ENCODE measurements around the gene SEC11C.

SEC11C gene

DNA sequence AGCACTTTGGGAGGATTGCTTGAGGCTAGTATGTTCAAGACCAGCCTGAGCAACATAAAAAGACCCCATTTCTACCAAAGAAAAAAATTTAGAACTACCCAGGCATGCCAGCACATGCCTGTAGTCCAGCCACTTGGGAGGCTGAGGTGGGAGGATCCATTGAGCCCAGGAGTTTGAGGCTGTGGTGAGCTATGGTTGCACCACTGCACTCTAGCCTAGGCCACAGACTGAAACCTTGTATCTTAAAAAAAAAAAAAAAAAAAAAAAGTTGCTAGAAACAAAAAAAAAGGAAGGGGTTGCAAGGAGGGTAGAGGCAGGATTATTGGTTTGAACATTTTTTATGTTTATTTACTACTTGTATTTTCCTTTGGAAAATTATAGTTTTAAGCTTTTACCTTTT is 4.8 kb downstream of the SEC11C start:
- DNase-seq (ENCODE audit: low read depth): no peak

DNA sequence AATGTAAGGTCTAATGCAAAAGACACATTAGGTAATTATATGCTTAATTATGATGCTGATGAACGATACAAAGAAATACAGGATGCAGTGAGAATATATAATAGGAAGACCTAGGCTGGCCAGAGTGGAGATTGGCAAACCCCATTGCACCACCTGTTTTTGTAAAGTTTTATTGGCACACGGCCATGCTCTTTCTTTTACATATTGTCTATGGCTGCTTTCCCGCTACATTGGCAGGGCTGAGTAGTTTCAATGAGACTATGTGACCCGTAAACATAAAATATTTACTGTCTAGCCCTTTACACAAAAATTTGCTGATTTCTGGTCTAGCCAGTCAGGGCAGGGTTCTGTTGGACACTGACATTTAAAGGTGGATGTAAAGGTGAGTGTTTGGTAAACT is 5.4 kb downstream of the SEC11C start:
- no peak for DNase-seq (ENCODE audit: low read depth)

DNA sequence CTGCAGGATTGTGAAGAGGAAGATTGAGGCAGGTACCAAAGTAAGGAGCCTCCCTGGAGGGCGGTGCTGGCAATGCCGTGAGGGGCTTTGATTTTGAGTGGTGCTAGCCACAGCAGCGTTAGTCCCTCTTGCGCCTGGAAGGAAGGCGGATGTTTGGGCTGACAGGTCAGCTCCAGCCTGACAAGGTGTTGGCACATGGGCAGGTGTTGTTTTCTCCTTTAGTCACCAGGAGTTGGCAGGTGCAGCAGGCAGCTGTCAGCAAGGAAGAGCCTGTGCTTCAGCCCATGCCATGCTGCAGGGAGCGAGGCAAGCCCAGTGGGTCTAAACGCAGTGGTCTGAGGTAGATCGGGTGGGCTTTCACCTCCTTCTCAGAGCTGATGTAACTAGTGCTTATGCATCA is 8.5 kb downstream of the SEC11C start:
- no peak for DNase-seq (ENCODE audit: low read depth)

DNA sequence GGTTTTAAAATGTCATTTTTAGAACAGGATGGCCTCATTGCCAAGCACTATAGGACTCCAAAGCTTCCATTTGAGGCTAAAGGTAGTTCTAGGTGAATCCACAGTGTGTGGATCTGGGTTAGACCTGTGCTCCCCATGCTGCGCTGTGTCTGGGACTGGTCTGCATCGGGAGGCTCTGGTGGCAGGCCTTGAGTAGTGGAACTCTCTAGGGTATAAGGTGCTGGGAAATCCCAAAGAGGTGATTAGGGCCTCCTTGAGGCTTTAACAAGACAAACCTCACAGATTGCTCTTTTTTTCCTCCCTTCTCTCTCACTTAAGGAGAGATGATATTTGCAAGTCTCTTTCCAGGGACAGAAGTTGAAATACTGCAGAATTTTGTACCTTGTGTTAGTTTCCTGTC is 9.3 kb downstream of the SEC11C start:
- DNase-seq (ENCODE audit: low read depth): no peak

DNA sequence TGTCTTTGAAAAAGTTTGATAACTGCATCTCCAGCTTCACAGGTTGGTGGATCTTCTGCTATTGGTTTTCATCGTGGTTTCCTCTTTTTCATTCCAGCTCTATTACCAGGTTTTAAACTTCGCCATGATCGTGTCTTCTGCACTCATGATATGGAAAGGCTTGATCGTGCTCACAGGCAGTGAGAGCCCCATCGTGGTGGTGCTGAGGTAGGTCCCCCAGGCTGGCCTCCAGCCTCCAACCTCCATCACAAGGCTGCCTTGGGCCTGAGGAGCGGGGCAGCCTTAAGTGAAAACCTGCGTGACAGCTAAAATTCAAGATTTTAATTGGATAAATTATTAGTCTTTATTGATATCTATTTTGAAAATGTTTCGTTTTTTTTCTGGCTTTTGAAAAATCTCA is 9.7 kb downstream of the SEC11C start:
- no peak for DNase-seq (ENCODE audit: low read depth)

DNA sequence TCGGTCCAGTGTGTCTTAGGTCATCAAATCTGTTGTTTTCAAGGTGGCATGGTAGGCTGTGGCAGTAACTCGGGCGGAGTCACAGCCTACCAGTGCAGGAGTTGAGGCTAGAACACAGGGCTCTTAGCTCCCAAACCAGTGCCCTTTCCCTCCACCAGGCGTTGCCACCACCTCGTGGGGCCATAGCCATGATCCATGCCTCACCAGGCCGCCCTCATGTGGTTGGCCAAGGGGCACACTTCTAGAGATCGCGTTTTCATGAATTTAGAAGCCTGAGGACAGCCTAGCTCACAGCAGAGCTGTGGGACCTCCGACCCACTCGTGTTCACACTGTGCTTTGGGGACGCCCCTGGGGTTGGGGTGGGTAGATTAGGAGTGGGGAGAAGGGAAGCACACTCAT is 10.6 kb downstream of the SEC11C start:
- no peak for DNase-seq (ENCODE audit: low read depth)

DNA sequence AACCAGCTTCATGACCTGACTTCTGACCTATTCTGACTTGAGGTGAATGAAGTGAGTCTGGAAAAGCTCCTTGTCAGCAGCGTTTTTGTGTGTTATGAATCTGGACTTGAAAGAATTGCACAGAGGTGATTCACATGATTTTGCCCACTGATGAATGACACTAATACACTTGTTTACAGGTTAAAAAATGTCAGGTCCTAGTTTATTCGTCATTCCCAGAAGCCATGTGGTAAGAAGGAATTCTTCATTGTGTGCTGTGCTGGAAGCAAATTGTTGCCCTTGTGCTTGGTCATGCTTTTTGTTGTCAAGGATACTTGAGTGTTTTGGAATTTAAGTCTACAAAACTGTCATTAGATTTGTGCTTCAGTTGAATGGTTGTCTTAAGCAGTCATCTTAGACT is 15.5 kb downstream of the SEC11C start:
- no peak for DNase-seq (ENCODE audit: low read depth)

DNA sequence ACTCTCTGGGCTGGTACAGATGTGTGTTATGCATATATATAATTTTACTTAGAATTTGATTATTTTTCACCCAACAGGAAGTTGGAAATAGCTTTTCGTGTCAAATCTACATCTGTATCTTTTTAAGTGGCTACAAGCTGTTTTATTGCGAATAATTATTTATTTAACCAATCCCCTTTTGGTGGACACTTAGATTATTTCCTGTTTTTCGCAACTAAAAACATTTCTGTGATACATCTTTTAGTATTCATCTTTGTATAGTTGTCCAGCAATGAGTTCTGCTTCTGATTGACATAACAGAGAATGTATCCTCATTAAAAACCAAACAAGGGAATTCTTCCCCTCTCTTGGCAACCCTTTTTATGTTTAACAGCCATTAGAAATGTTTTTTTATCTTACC is 16.6 kb downstream of the SEC11C start:
- DNase-seq (ENCODE audit: low read depth): no peak

DNA sequence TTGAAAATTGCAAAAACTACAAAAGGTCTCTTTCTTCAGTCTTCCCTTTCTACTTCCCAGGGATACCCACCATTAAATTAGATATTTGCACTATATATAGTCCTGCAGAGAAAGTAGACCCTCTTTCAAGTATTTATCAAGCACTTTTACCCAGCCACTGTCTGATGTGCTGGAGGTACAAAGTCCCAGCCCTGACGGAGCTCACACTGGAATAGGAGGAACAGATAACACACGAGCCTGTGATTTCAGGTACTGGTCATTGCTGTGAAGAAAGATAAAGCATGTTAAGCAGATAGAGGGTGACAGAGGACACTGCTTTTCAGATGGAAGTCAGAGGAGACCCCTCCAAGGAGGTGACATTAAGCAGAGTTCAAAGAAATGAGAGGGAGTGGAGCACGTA is 19.6 kb downstream of the SEC11C start:
- DNase-seq (ENCODE audit: low read depth): no peak

DNA sequence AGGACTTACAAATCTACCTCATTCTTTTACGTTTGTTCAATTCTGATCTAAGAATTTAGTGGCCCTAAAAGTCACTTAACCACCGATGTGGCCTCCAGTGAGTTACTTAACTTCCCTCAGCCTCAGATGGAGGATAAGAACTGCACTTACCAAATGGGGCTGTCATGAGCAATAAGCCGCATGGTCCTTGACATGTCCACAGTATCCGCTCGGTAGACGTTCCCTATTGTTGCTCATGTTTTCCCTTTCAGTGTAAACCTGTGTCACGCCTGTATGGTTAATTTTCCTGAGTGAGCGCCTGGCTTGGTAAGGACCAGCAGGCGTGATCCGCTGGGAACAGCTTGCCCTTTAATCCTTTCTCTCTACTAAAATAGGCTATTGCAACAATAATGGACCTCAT is 20.3 kb downstream of the SEC11C start:
- no peak for DNase-seq (ENCODE audit: low read depth)

DNA sequence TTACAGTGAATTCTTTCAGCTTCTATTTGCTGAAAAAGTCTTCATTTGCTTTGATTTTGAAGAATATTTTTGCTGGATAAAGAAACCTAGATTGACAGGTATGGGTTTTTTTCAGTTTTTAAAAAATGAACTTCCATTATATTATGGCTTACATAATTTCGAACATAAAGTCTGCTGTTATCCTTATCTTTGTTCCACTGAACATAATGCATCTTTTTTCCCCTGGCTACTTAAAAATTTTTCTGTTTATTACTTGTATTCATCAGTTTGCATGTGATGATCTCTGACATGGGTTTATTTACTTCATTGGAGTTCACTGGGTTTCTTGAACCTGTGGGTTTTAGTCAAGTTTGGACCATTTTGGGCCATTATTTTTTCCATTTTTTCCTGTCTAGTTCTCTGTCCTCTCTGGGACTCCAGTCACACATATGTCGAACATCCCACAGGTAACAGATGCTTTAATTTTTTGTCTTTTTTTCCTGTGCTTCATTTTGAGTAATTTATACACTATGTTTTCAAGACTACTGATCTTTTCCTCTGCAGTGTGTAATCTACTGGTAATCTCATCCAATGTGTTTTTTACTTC is 33.1 kb downstream of the SEC11C start:
- DNase-seq (ENCODE audit: low read depth): no peak

DNA sequence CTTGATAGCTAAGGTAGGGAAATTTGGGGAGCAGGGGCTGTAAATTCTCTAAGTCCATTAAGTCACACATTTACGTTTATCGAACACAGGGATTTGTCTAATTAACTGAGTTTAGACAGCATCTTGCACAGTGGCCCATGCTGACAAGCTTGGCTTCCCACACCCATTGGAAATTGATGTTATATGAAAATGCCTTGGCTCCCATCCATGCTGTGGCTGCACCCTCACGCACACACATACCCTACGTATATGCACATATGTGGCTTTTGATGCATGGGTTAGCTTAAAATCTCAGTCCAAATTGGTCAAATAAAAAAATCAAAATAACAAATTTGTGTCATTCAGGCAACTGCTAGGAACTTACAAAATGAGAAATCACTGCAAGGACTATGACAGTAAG is 37.8 kb downstream of the SEC11C start:
- no peak for DNase-seq (ENCODE audit: low read depth)

DNA sequence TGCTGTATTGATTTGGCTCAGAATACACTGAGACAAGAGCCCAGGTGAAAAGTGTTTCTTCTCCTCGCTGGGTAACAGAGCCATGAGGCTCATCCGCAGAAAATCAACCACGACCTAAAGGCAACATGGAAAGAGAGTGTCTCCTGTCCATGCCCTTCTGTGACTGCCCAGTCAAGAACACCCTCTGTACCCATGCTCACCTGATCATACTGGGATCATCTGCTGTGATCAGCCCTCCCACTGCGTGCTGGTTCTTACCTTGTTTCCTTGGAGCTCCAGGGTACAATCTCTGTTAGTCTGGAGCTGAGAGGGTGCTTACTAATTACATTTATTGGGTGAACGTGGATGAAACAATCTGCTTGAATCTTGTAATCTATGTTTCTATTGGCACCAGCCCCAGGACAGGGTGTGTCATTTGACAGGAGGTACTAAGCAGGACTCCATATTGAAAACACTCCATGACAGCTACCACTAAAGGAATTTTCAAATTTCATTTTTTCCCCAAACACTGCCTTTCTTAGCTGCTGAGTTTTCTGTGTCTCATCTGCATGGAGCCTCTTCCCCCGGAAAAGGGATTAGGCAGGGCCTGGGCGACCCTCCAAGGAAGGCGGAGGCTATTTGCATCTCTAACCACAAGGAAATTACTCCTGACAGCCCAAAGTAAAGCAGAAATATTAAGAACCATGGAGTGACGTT is 40.6 kb downstream of the SEC11C start:
- DNase-seq (ENCODE audit: low read depth): no peak

DNA sequence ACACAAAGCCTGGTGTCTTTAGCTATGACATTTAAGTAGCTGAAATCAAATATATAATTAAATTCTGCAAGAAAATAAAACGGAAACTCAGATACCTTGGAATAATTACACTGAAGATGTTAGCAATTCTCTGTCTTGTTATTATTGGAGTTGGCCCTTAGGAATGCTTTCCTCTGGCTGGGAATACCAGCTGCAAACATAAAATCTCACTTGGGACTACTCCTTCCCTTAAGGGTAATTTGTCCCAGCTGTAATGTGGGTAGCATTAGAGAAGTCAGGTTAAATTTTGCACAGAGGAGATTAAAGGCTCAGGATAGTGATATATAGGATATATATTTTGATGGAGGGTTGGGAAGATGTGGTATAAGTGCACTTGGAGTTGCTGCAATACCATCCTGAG is 43.0 kb downstream of the SEC11C start:
- DNase-seq (ENCODE audit: low read depth): no peak

DNA sequence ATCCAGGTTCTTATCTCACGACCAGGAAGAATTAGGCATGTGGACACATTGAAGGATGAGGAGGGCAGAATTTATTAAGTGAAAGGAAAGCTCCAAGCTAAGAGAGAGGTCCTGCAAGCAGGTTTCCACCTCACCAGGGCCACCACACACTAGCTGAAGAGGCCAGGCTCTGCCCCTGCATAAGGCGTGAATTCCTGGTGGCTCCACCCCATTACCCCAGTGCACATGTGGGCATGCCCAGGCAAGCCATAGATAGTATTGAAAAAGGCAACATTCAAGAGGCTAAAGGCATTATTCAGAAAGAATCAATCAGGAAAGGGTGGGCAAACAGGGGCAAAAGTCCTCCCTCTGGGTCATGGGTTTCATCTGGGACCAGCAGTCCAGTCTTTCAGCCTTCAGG is 49.3 kb downstream of the SEC11C start:
- DNase-seq (ENCODE audit: low read depth): no peak

DNA sequence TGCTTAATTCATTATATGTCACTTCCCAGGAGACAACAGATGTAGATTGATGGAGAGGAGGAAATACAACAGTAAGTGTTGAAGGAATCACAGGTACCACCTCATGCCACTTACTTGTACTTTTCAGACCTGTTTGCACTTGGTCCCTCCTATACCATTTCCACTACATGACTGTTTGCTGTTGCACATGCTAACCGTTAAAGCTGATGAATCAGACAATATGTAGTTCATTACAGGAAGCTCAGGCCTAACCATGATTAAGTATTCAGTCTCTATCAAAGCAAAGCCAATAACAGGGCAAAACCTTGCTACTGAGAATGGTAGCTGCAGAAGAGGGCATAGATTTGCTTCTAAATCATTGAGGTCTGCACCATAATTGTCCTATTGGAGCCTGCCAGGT is 50.1 kb downstream of the SEC11C start:
- DNase-seq (ENCODE audit: low read depth): no peak

DNA sequence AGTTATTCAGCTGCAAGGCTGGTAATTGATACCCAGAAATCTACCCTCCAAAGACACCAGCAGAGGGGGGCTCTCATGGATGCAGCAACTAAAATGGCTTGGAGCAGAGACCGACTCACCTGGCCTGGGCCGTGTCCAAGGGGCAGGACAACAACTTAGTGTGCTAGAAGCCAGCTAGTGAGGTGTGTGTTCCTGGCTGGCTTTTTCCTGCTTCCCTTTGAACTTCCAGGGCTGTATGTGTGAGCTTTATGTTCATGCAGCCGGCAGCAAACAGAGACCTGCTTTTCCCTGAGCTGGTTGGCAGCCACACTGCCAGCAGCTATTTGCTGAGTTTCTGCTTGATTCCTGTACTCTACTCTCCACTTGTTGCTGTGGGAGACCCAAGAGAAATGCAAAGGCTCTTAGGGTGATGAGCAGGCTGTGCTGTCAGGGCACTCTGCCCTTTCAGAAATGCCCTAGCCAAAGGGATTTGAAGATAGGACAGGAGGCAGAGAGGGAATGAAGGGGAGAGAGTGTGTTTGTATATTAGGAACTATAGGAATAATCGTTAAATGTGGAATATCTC is 56.6 kb downstream of the SEC11C start:
- DNase-seq (ENCODE audit: low read depth): no peak

DNA sequence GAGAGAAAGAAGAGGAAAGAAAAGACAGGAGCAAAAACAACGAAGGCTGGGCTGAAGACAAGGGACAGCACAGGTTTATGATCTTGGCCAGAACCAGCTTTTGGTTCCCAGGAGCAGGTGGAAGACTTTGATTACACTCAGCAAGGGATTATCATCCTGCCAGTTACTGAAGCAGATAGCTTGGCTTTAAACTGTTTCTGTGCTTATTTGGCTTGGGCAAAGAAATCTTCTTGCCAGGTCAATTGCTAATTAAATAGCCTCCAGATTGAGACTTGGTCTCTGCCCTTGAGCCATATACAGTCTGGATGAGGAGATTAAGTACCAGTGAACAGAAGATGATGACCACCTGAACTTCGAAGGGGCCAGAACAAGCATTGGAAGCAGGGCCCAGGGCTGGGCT is 58.0 kb downstream of the SEC11C start:
- no peak for DNase-seq (ENCODE audit: low read depth)

DNA sequence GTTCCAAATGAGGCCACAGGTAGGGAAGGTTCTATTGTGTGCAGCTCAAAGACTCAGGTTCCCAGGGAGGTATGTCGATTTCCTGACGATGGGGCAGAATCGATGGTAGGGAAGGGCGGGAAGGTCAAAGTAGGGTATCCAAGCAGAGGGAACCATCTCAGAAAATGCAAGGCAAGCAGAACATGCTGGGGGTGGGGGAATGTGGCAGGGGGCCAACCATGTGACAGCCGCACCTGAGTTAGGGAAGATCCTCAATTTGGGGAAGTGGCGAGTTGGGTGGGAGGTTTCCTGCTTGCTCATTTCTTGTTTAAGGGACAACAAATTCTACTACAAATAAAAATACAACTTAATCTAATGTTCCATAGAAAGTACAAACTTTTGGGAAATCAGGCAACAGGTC is 58.5 kb downstream of the SEC11C start:
- DNase-seq (ENCODE audit: low read depth): no peak

DNA sequence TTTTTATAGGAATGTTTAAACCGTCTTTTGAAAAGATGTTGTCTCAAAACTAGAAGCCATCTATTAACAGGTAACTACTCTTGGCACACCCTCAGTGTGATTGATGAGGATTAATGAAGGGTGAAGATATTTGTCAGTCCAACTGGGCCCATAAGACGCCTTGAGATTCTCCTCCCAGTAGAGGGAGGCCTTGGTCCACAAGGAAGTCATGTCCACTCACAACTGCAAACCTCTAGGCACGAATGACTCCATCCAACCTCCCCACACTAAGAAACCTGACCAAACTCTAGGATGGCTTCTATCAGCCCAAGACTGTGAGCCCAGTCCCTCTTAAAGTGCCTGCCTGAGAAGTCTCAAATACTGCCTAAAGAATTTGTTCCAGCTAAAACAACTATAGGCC is 61.1 kb downstream of the SEC11C start:
- DNase-seq (ENCODE audit: low read depth): no peak

DNA sequence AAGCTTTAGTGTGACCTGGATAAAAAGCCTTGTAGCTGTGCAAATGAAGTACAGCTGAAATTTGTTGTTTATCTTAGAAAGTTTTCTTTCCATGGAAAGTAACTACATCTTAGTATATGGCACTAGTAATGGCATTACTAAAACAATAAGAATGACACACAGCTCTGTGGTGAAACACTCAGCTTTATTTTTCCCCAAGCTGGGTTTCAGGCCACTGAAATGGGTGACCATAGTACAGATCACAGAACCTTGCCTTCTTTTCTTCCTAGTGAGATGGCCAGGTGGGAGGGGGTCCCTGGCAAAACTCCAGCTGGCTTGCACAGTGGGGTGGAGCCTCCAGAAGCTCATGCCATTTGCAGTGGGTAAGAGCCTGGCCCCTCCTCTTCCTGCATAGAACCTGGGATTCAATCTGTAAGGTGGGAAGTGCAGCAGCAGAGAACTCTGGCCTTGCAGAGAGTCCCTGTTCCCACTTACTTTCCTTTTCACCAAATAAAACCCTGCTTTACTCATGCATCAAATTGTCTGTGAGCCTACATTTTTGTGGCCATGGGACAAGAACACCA is 62.7 kb downstream of the SEC11C start:
- DNase-seq (ENCODE audit: low read depth): no peak

DNA sequence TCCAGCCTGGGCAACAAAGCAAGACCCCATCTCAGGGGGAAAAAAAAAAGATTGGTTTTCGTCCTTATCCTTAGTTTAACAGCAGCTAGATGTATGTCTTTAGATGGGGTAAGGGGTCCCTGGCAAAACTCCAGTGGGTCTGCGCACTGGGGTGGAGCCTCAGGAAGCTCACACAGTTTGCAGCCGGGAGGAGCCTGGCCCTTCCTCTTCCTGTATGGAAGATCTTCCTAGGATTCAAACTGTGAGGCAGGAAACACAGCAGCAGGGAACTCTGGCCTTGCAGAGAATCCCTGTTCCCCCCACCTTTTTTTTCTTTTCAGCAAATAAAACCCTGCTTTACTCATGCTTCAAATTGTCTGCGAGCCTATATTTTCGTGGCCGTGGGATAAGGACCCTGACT is 67.8 kb downstream of the SEC11C start:
- DNase-seq (ENCODE audit: low read depth): no peak
